ENCODE results near the gene CD300LD. TPM values are rescaled to one million over a fixed set of nuclear protein-coding genes. Genes with fewer than 3 reads are reported as not detected.
"Not testable (repeated sequence)": the region's sequence is repeated elsewhere in the genome, so short reads cannot be mapped to it uniquely, and the experiment has no call there.

CD300LD gene
- total RNA-seq, 1 experiment from 2014 or later: not detected

DNA sequence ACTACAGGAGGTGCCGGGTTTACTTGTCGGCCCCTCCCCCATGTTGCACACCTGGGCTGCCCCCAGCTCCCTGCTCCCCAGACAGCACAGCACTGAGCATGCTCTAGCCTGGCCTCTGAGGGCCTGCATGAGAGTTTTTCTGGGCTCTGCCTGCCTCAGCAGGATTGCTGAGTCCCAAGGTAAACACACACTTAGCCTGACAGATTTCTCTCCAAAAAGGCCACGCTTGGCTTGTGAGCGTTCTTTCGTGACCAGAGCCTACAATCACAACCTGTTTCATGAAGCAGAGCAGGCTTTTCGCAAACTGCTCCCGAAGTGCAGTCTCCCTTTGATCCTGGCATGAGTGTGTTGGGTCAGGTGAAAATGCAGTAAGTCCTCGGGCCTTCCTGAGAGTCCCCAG, 41.2 kb upstream of the CD300LD start:
- no peaks in the 10 kb centered on the region for H4K20me1 ChIP-seq (ENCODE audit: insufficient read depth)
- no peak overlapping the region for H3K4me2 ChIP-seq
- POLR2A ChIA-PET (ENCODE audit: unreplicated experiment): no interaction called here
- no peaks in the 10 kb centered on the region for H3K79me2 ChIP-seq (ENCODE audit: low read depth)
- H3K27ac ChIP-seq: no peak overlapping the region
- no peaks in the 10 kb centered on the region for H3K9me2 ChIP-seq (ENCODE audit: insufficient read depth)
- no peaks in the 10 kb centered on the region for H3K36me3 ChIP-seq (ENCODE audit: low read depth)
- H3K9me3 ChIP-seq (ENCODE audit: insufficient read depth, low read depth): no peaks in the 10 kb centered on the region
- H3F3A ChIP-seq (ENCODE audit: insufficient read depth, low read depth): no peaks in the 10 kb centered on the region
- H3K4me1 ChIP-seq (replicated peaks; ENCODE audit: insufficient read depth): no peaks in the 10 kb centered on the region
- CTCF ChIA-PET: no interaction called here
- H3K27me3 ChIP-seq (ENCODE audit: insufficient read depth, low read depth): peaks cover 85% of the 10 kb centered on the region
- DNase-seq: no peak
- intact Hi-C loops (cut with micrococcal nuclease; ENCODE audit: unreplicated experiment): no loop called here
- no peak overlapping the region for H3K4me3 ChIP-seq
- TF ChIP-seq EZH2 (IDR thresholded peaks at IDR 0.05; ENCODE audit: low read depth): no peak
- TF ChIP-seq, protein P1, sequence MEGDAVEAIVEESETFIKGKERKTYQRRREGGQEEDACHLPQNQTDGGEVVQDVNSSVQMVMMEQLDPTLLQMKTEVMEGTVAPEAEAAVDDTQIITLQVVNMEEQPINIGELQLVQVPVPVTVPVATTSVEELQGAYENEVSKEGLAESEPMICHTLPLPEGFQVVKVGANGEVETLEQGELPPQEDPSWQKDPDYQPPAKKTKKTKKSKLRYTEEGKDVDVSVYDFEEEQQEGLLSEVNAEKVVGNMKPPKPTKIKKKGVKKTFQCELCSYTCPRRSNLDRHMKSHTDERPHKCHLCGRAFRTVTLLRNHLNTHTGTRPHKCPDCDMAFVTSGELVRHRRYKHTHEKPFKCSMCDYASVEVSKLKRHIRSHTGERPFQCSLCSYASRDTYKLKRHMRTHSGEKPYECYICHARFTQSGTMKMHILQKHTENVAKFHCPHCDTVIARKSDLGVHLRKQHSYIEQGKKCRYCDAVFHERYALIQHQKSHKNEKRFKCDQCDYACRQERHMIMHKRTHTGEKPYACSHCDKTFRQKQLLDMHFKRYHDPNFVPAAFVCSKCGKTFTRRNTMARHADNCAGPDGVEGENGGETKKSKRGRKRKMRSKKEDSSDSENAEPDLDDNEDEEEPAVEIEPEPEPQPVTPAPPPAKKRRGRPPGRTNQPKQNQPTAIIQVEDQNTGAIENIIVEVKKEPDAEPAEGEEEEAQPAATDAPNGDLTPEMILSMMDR (conservative IDR thresholded peaks at IDR 0.05): no peak
- BruUV-seq (replicated peaks): no TSS peak
- no peak overlapping the region for H2AFZ ChIP-seq

DNA sequence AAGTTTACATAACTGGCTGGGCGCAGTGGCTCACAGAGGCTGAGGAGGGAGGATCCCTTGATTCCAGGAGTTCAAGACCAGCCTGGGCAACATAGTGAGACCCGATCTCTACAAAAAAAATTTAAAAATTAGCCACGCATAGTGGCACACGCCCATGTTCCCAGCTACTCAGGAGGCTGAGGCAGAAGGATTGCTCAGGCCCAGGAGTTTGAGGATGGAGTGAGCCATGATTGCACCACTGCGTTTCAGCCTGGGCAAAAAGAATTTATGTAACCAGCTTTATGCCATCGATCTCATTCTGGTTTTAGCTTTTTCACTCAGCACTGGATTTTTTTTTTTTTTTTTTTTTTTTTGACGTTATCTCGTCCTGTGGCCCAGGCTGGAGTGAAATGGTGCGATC, 40.5 kb upstream of the CD300LD start:
- no peak overlapping the region for H3K27ac ChIP-seq
- no peak for TF ChIP-seq EZH2 (IDR thresholded peaks at IDR 0.05; ENCODE audit: low read depth)
- TF ChIP-seq, protein P1 (conservative IDR thresholded peaks at IDR 0.05): no peak
- POLR2A ChIA-PET (ENCODE audit: unreplicated experiment): no interaction called here
- H3K4me3 ChIP-seq: no peak overlapping the region
- no peaks in the 10 kb centered on the region for H4K20me1 ChIP-seq (ENCODE audit: insufficient read depth)
- no peaks in the 10 kb centered on the region for H3K79me2 ChIP-seq (ENCODE audit: low read depth)
- H2AFZ ChIP-seq: no peak overlapping the region
- H3K9me2 ChIP-seq (ENCODE audit: insufficient read depth): no peaks in the 10 kb centered on the region
- BruUV-seq (replicated peaks): no TSS peak
- H3K9me3 ChIP-seq (ENCODE audit: insufficient read depth, low read depth): no peaks in the 10 kb centered on the region
- CTCF ChIA-PET: interaction anchor here (0.6 kb wide), 1 partner anchor 32 kb away, joined by 4 read pairs; no protein-coding TSS in a partner anchor
- no peaks in the 10 kb centered on the region for H3K4me1 ChIP-seq (replicated peaks; ENCODE audit: insufficient read depth)
- no peaks in the 10 kb centered on the region for H3K36me3 ChIP-seq (ENCODE audit: low read depth)
- H3K27me3 ChIP-seq (ENCODE audit: insufficient read depth, low read depth): peaks cover 85% of the 10 kb centered on the region
- H3F3A ChIP-seq (ENCODE audit: insufficient read depth, low read depth): no peaks in the 10 kb centered on the region
- intact Hi-C loops (cut with micrococcal nuclease; ENCODE audit: unreplicated experiment): no loop called here
- no peak overlapping the region for H3K4me2 ChIP-seq
- no peak for DNase-seq

DNA sequence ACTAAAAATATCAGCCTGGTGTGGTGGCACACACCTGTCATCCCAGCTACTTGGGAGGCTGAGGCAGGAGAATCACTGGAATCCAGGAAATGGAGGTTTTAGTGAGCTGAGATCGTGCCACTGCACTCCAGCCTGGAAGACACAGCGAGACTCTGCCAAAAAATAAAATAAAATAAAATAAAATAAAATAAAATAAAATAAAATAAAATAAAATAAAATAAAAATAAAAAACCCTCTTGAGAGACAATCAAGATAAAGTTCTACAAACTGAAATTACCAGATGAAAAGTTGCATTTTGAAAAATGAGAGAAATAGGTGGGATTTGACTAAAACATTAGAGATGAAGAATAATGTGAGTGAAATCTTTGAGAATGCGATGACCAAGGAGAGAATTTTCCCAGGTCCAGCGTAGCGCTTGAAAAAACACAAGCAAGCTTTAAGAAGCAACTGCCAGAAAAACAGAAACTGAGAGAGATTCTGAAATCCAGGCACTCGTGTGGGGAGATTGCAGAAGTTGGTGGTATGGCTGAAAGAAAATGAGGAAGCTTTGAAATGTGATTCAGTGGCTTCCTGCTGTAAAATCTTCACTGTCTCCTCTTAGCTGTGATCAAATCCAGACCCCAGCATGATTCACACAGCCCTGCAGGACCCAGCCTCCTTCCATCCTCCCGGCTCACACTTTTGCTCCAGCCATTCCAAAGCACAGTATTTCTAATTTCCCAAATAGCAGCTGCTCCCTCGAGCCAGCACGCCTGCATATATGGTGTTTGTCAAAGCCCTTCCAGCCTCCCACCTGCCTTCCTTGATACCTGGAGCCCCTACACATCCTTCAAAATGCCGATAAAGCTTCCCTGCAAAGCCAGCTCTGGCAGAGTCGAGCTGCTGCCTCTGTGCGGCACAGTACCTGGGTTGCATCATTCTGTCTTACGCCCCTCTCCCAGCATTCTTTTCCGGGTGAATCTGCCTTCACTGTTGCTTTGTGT, 39.7 kb upstream of the CD300LD start:
- TF ChIP-seq, protein P1 (conservative IDR thresholded peaks at IDR 0.05): no peak
- TF ChIP-seq EZH2 (IDR thresholded peaks at IDR 0.05; ENCODE audit: low read depth): no peak

DNA sequence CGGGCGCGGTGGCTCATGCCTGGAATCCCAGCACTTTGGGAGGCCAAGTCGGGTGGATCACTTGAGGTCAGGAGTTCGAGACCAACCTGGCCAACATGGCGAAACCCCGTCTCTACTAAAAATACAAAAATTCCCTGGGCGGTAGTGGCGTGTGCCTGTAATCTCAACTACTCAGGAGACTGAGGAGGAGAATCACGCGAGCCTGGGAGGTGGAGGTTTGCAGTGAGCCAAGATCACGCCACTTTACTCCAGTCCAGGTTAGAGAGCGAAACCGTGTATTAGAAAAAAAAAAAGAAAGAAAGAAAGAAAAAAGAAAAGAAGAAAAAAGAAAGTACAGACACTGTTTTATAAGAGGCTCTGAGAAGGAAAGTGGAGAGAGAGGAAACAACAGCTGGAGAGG, 38.2 kb upstream of the CD300LD start:
- H3K9me3 ChIP-seq (ENCODE audit: insufficient read depth, low read depth); POLR2A ChIA-PET (ENCODE audit: unreplicated experiment); H3K36me3 ChIP-seq (ENCODE audit: low read depth); H3K4me3 ChIP-seq; H3K27ac ChIP-seq; H3K4me2 ChIP-seq; H3F3A ChIP-seq (ENCODE audit: insufficient read depth, low read depth); BruUV-seq (replicated peaks); H3K79me2 ChIP-seq (ENCODE audit: low read depth); intact Hi-C loops (cut with micrococcal nuclease; ENCODE audit: unreplicated experiment); H3K4me1 ChIP-seq (replicated peaks; ENCODE audit: insufficient read depth); H4K20me1 ChIP-seq (ENCODE audit: insufficient read depth); H2AFZ ChIP-seq; CTCF ChIA-PET; DNase-seq; H3K9me2 ChIP-seq (ENCODE audit: insufficient read depth): not testable (repeated sequence)
- peaks cover 79% of the 10 kb centered on the region for H3K27me3 ChIP-seq (ENCODE audit: insufficient read depth, low read depth)

More for the DNA sequence above, 39.7 kb upstream of the CD300LD start:
- BruUV-seq (replicated peaks): no TSS peak
- Histone ChIP-seq H3F3A (ENCODE audit: insufficient read depth, low read depth) (no peaks in the 10 kb centered on the region), H3K27me3 (ENCODE audit: insufficient read depth, low read depth) (peaks cover 84% of the 10 kb centered on the region), H3K9me3 (ENCODE audit: insufficient read depth, low read depth) (no peaks in the 10 kb centered on the region), H3K4me3 (no peak overlapping the region), H3K4me2 (no peak overlapping the region), H3K4me1 (replicated peaks; ENCODE audit: insufficient read depth) (no peaks in the 10 kb centered on the region), H3K9me2 (ENCODE audit: insufficient read depth) (no peaks in the 10 kb centered on the region), H4K20me1 (ENCODE audit: insufficient read depth) (no peaks in the 10 kb centered on the region), H3K27ac (no peak overlapping the region), H3K79me2 (ENCODE audit: low read depth) (no peaks in the 10 kb centered on the region), H2AFZ (no peak overlapping the region), H3K36me3 (ENCODE audit: low read depth) (no peaks in the 10 kb centered on the region)
- ChIA-PET CTCF (interaction anchor here (0.6 kb wide), 1 partner anchor 33 kb away, joined by 4 read pairs; no protein-coding TSS in a partner anchor), POLR2A (ENCODE audit: unreplicated experiment) (no interaction called here)
- intact Hi-C loops (cut with micrococcal nuclease; ENCODE audit: unreplicated experiment): no loop called here
- DNase-seq: no peak
